Stimulated activated CD8-positive, alpha-beta memory T cell treated with anti-CD3 and anti-CD28 coated beads, Interleukin-7, amount 100 ng/mL, for 48 hours (primary cell): Measurements from ENCODE around the gene WDR4.
A peak's percentile ranks its signal among the peaks of the same experiment; 100 is the strongest.
"Not testable (repeated sequence)": the region's sequence is repeated elsewhere in the genome, so short reads cannot be mapped to it uniquely, and the experiment has no call there.

ENCODE experiments used
- DNase-seq, 2 donors: peaks; one replicate each; pipeline ENCODE4 v3.0.0-alpha.2; 2020; ENCODE audit warnings: low read depth in 1 of 2; ENCODE audit errors: extremely low read depth in 1 of 2

The WDR4 gene, protein sequence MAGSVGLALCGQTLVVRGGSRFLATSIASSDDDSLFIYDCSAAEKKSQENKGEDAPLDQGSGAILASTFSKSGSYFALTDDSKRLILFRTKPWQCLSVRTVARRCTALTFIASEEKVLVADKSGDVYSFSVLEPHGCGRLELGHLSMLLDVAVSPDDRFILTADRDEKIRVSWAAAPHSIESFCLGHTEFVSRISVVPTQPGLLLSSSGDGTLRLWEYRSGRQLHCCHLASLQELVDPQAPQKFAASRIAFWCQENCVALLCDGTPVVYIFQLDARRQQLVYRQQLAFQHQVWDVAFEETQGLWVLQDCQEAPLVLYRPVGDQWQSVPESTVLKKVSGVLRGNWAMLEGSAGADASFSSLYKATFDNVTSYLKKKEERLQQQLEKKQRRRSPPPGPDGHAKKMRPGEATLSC

DNA sequence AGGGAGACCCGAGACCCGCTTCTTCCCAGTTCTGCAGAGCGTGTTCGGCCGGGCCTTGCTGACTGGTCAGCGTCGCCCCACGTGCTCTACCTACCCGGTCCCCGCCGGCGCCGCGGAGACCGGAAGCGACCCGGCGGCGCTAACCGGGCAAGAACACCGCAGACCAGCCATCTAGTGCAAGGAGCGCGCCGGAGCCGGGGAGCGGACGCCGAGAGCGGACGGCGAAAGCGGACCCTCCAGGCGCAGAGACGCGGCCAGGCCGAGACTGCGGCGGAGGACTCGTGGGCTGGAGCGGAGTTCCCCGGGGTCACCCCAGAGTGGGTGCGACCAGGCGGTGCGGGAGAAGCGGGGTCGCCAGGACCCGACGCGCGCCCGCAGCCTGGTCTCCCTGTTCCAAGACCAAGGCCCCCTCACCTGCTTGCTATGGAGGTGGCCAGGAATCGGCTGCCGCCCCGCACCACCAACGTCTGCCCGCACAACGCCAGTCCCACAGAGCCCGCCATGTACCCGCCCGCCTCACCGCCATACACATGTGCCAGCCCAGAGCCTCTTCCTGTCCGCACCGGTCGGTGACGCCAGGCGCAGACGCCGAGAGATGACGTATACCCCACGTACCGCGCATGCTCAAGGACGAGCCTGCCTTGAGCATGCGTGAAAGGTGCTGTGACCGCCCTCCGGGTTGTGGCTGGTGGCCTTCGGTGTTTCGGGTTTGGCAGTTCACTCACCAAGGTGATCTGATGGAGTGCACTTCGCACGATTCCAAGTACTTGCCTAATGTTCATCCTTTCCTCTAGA lies at the start of gene WDR4:
Gene WDR4, minus strand, starts transcription at position 547 of the 795 bp plus-strand sequence. Its CDS starts 44 bp downstream, at position 503.
- DNase-seq: peak; percentile 97 to 99

DNA sequence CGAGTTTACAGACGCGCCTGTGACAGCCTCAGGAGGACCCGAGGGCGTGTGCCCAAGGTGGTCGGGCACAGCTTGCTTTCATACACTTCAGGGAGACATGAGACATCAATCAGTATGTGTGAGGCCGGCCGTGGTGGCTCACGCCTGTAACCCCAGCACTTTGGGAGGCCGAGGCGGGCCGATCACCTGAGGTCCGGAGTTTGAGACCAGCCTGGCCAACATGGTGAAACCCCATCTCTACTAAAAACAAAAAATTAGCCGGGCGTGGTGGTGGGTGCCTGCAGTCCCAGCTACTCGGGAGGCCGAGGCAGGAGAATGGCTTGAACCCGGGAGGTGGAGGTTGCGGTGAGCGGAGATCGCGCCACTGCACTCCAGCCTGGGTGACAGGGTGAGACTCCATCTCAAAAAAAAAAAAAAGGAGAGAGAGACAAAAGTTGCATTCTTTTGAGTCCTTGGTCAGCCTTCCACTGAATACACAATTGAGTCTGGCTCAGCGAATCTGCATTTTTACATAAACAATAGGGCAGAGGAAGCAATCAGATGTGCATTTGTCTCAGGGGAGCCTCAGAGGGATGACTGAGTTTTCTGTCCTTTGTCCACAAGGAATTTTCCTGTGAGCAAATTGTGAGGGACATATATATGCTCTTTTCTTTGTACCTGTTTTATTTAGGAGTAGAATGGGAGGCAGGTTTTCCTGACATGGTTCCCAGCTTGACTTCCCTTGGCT lies 48.3 kb upstream of the WDR4 start:
- DNase-seq: not testable (repeated sequence)

DNA sequence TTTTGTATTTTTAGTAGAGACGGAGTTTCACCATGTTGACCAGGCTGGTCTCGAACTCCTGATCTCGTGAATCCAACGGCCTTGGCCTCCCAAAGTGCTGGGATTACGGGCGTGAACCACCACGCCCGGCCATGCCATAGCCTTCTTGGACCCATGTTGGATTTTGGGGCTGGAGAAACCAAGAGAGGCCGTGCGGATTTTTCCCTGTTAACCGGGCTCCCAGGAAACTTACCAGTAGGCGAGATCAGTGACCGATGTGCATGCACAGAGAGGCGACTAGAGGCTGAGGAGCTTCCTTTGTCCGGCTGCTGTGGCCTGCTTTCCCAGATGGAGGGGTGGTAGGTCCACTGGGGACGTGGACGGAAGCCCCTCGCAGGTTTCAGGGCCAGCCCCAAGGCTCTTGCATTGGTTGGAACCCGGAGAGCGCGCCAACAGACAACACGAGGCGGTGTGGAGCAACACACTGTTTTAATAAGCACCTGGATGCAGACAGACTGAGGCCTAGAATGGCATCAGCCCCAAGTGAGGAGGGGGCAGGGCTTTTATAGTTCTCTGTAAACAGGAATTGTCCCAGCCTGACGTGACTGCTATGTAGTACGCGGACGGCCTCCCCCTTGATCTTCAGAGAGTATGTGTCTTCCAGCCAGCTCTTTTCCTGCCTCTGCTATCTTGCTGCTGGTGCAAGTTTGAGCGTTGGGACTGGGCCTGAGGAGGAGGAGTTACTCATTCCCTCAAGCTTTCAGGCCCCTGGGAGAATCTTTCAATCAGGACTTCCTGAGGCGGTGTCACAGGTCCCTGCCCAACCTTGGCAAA lies 46.0 kb upstream of the WDR4 start, which contains the start of gene ERVH48-1:
Gene ERVH48-1, minus strand, starts transcription at position 517 of the 813 bp plus-strand sequence. CDS start 6,624 bp downstream, outside the sequence.
- DNase-seq: no peak

DNA sequence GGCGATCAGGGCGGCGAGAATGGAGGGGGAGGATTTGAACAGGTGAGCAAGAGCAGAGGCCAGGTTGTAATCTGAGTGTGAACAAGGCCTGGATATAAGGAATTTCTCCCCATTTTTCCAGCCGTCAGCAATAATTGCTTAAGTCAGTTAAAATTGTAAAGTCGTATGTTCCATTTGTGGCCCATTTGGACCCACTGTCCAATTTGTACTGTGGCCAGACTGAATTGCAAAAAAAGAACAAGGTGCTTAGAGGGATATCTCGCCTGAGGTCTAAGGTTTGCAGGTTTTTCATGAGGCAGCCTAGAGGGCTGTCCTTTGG lies 45.1 kb upstream of the WDR4 start:
- no peak for DNase-seq

DNA sequence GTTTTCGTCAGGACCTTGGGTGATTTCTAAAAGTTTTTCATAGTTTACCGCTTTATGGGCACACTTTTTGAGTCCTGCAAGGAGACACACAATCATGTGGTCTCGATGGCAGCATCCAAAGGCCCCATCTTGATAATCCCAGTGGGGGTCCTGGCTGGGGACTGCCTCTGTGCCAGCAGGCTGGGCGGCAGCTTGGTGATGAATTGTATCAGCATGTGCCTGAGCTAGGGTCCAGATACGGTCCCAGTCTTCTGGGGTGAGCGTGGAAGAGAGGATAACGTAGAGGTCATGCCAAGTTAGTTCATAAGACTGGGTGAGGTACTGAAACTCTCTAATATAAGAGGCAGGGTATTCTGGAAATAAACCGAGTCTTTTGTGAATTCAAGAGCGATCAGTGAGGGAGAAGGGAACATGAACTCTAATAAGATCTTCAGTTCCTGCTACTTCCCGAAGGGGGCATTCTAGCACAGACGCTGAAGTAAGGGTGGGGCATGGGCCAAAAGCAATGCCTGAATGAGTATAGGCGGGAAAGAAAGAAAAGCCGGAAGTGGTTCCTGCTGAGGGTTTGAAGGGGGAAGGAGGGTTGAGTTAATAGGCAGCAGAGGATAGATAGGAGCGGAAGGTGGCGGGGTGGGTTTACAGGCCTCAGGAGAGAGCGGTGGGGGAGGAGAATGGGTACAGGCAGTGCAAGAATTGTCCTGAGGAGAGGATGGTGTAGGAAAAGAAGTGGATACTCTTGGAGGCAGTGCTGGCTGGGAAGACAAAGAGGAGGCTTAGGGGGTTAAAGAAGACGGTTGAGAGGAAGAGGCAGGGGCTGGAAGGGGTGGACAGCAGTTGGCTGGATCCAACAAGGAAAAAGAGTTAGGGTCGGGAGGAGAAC lies 44.5 kb upstream of the WDR4 start:
- peak; percentile 29 to 67 for DNase-seq

DNA sequence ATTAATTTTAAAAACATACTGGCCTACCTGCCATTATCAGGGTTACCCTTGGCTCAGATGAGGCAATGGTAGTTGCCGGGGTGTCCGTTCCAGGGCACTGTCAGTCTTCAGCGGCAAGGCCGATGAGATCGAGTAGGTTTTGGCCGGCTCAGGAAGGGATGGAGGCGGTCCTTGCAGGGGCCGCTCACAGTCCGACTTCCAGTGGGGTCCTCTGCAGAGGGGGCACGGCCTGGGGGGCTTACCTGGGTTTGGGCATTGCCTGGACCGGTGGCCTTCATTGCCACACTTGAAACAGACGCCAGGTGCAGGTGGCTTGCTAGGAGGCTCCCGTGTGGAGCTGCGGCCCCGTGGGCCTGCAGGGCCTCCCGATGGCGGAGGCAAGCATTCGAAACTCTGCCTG lies 43.6 kb upstream of the WDR4 start:
- no peak for DNase-seq

DNA sequence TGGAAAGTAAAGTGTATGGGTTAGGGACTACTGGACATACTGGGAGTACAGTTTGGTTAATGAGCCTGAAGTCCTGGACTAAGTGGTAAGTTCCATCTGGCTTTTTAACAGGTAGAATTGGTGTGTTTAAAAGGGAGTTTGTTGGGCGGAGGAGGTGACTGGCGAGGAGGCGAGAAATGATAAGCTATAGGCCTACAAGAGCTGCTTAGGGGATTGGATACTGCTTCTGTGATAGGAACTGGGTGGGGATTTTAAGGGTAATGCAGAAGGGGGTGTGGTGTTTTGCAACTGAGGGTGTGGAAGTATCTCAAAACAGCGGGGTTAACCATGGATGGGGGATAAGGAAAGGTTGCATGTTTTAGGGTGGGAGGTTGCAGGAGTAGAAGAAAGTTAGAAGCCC lies 42.6 kb upstream of the WDR4 start:
- no peak for DNase-seq

DNA sequence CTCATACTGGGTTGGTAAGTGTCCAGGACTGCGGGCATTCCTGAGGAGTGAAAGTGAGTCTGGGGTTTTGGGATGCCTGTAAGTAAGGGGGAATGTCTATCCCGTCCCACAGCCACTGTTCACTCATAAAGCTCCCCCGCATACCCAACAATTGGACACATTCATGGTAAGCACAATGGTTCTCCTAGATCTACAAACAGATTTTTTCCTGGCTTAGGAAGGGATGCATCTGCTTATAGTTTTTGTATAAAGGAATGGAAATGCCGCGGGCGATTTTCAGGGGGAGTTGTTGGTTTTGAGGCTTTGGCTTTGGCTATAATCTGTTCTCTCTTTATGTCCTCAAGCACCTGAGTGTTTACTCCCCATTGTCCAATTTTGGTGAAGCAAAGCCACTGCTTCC lies 39.0 kb upstream of the WDR4 start:
- no peak for DNase-seq

DNA sequence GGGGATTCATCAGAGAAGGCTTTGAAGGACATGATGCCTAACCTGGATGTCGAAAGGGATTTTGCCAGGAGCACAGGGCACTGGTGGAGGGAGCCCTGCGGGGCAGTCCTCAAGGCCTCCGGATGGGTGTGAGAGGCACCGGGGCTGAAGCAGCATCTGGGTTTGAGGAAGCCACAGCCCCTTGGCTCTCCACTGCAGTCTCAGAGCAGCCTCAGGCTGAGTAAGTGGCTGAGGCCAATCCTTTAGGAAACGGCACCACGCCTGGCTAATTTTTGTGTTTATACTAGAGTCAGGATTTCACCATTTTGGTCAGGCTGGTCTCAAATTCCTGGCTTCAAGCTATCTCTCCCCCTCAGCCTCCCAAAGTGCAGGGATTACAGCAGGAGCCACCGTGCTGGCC lies 34.1 kb upstream of the WDR4 start:
- DNase-seq: no peak

DNA sequence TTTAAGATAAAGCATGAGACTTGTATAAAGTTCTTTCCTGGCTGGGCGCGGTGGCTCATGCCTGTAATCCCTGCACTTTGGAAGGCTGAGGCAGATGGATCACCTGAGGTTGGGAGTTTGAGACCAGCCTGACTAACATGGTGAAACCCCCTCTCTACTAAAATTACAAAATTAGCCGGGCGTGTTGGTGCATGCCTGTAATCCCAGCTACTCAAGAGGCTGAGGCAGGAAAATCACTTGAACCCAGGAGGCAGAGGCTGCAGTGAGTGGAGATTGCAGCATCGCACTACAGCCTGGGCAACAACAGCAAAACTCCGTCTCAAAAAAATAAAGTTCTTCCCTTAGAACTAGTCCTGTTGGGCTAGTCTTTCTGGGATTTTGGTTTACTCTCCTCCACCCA lies 32.6 kb upstream of the WDR4 start:
- DNase-seq: not testable (repeated sequence)

DNA sequence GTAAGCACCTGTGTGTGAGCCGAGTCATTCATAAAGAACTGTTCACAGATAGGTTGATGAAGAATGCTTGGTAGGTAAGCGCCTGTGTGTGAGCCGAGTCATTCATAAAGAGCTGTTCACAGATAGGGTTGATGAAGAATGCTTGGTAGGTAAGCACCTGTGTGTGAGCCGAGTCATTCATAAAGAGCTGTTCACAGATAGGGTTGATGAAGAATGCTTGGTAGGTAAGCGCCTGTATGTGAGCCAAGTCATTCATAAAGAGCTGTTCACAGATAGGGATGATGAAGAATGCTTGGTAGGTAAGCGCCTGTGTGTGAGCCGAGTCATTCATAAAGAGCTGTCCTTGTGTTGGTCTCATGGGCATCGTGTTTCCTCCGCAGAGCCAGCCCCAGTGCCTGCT lies 29.1 kb upstream of the WDR4 start:
- not testable (repeated sequence) for DNase-seq

DNA sequence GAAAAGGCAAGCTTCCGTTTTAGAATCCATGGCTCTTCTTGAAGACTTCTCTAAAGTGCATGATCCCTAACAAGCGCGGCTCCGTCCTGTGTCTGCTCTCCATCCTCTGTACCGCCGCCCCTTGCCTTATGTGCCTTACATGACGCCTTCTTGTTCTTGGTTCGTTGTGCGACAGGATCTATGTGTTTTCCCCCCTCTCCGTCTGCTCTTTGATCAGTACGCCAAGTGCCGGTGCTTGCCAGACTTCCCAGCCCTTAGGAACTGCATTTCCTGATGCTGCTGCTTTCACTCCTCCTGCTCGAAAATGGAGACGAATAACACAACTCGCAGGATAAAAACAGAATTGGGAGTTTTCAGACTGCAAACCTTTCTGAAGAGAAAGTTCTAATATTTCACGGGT lies 26.9 kb upstream of the WDR4 start:
- no peak for DNase-seq

DNA sequence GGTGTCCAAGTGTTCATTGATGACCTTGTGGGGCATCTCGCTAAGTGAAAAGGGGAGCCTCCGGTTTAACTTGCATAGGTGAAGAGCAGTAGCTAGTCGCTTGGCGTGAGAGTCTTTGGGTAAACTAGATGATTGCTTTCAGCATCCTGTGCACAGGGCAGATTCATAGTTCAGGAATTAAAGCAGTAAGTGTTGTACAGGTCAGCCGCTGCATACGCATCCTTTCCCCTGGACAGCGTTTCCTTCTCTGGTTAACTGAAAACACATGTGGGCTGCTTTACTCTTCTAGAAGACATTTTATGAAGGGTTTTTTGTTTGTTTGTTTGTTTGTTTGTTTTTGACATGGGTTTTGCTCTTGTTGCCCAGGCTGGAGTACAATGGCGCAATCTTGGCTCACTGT lies 25.9 kb upstream of the WDR4 start:
- no peak for DNase-seq

DNA sequence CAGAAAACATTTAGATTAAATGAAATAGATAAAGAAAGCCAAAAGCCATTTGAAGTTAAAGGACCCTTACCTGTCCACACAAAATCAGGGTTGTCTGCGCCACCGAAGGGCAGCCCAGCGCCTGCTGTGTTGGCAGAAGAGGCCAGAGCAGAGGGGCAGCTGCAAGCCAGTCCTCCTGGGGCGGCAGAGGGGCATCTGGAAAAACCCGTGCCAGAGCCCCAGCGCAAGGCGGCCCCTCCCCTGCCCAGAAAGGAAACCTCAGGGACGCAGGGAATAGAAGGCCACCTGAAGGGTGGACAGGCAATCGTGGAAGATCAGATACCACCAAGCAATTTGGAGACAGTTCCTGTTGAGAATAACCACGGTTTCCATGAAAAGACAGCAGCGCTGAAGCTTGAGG lies 24.5 kb upstream of the WDR4 start:
- DNase-seq: no peak

DNA sequence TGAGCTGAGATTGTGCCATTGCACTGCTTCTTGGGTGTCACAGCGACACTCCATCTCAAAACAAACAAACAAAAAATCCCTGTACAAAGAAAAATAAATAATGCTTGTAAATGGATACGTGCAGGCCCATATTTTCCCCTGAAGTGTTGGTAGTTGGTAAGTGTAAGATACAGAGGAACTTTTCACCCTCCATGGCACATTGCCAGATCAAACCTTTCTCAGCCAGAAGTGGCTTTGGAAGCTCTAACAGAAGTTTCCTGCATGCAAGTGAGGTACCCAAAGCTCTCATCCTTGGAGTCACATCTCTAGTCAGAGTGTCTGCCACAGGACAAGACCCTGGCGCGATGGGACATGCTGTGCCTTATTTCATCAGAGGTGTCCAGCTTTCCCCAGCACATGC lies 21.1 kb upstream of the WDR4 start:
- DNase-seq: no peak

DNA sequence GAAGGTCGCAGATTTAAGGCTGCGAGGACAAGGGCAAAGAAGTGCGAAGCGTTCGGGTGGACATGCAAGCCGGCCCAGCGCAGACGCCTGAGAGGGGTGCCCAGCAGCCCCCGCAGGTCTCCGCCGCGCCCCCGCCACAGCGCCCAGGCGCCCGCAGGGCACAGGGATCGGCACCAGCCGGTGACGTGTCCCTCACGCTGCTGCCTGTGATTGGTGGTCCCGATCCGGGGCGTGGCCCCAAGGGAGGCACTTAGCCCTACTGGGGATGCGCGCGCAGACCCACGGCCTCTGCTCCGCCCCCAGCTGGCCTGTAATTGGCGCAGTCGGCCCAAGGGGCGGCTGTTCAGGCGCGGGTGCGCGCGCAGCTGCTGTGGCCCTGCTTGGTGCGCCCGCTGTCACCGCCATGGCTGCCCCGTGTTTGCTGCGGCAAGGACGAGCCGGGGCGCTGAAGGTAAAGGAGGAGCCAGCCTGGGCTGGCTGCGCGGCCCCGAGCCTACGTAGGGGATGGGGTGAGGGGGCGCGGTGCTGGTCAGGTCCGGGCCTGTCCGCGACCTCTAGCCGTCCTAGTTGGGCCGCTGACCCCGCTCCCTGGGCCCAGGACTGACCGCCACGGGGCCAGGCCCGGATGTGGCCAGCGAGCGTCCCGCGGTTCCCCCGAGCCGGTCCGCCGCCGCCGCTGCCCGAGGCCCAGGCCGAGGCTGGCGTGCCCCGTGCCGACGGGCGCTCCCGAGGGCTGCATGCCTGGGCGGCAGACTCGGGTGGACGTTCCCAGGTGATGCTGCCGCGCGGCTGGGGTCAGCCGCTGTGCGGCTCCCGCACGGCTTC lies 13.8 kb upstream of the WDR4 start, which contains the start of gene NDUFV3:
Gene NDUFV3, plus strand, starts transcription at position 379 of the 825 bp plus-strand sequence. Its CDS starts 25 bp downstream, at position 404.
- peak; percentile 100 for DNase-seq

DNA sequence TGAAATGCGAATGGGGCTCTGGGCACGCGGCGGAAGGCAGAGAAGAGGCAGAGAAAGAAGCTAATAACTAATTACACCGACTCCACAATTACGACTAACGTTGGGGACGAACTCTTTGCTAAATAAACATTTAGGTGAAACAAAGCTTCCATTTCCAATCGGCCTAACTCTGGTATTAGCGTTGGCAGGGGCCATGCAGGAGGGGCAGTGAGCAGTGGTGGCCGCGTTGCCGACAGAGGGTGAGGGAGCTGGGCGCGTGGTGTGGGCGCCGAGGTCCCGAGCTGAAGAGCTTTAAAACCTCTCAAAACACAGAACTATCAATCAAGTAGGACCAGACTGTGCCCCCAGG lies 13.2 kb upstream of the WDR4 start:
- DNase-seq: no peak

DNA sequence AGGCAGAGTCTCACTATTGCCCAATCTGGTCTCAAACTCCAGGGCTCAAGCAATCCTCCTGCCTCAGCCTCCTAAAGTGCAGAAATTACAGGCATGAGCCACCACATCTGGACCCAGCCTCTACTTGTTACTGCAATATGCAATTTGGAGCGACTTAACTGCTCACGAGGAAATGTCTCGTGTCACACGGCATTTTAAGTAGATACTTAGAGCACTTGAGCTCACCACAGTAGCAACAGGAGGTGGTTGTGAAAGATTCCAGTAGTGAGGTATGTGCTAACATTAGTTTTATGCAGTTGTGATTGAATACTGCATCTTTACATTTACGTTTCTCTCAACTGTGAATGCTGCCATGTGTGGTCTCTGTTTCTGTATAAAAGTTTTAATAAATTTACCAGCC lies 8.0 kb upstream of the WDR4 start:
- no peak for DNase-seq

DNA sequence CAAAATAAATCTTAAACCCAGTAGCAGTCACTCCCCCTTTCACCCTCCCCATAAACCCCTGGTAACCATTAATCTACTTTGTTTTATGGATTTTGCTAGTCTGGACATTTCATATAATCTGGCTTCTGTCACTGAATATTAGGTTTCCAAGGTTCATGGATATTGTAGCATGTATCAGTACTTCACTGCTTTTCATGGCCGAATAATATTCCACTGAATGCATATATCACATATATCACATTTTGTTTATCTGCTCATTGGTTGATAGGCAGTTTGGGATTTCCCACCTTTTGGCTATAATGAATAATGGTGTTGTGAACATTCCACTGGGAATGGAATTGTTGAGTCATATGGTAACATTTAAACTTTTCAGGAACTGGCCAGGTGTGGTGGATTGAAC lies 4.6 kb upstream of the WDR4 start:
- DNase-seq: no peak
